AG10803 (cell line): ENCODE results near the gene TRAPPC4.

Experiments used
- DNase-seq: peaks from one replicate; pipeline ENCODE4 v3.0.0; 2010; ENCODE audit warnings: low read depth
- H3K4me3 ChIP-seq: 2 replicates; pipeline ENCODE4 v1.5.1; 2011; ENCODE audit warnings: mild to moderate bottlenecking, low read length, control low read depth
- TF ChIP-seq, protein P1 (sequence below): conservative IDR thresholded peaks from 2 replicates; pipeline ENCODE4 v1.5.1; 2011; ENCODE audit warnings: mild to moderate bottlenecking, low read length, control low read depth, inconsistent platforms

The TRAPPC4 gene

DNA sequence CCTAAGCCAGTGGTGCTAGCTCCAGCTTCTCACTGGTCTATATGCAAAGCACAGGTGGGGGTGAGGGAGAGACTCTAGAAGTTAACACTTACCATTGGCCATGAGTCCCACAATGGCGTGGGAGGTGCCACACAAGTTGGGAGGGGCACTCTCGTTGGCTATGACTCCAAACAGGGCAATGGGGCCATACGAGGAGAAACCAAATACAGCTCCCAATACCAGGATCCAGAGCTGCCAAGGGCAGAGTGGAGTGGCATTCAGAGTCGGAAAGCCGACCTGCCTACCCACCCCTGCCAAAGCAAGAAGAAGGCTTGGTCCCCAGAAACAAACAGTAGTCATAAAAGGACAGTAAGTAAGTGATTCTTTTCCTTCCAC, 6.5 kb downstream of the TRAPPC4 start:
- TF ChIP-seq, protein P1, sequence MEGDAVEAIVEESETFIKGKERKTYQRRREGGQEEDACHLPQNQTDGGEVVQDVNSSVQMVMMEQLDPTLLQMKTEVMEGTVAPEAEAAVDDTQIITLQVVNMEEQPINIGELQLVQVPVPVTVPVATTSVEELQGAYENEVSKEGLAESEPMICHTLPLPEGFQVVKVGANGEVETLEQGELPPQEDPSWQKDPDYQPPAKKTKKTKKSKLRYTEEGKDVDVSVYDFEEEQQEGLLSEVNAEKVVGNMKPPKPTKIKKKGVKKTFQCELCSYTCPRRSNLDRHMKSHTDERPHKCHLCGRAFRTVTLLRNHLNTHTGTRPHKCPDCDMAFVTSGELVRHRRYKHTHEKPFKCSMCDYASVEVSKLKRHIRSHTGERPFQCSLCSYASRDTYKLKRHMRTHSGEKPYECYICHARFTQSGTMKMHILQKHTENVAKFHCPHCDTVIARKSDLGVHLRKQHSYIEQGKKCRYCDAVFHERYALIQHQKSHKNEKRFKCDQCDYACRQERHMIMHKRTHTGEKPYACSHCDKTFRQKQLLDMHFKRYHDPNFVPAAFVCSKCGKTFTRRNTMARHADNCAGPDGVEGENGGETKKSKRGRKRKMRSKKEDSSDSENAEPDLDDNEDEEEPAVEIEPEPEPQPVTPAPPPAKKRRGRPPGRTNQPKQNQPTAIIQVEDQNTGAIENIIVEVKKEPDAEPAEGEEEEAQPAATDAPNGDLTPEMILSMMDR: no peak
- no peak overlapping the region for H3K4me3 ChIP-seq
- no peak for DNase-seq

GRCh38 chr11:119025541-119025940, 7.0 kb downstream of the TRAPPC4 start:
- DNase-seq: no peak
- TF ChIP-seq, protein P1: no peak
- H3K4me3 ChIP-seq: no peak overlapping the region

GRCh38 chr11:119025978-119026766, 7.6 kb downstream of the TRAPPC4 start:
- H3K4me3 ChIP-seq: no peak overlapping the region
- no peak for DNase-seq
- TF ChIP-seq, protein P1: no peak

- H3K4me3 ChIP-seq: no peak overlapping the region
These were observed 8.4 kb downstream of the TRAPPC4 start for GRCh38 chr11:119026970-119027369.

DNA sequence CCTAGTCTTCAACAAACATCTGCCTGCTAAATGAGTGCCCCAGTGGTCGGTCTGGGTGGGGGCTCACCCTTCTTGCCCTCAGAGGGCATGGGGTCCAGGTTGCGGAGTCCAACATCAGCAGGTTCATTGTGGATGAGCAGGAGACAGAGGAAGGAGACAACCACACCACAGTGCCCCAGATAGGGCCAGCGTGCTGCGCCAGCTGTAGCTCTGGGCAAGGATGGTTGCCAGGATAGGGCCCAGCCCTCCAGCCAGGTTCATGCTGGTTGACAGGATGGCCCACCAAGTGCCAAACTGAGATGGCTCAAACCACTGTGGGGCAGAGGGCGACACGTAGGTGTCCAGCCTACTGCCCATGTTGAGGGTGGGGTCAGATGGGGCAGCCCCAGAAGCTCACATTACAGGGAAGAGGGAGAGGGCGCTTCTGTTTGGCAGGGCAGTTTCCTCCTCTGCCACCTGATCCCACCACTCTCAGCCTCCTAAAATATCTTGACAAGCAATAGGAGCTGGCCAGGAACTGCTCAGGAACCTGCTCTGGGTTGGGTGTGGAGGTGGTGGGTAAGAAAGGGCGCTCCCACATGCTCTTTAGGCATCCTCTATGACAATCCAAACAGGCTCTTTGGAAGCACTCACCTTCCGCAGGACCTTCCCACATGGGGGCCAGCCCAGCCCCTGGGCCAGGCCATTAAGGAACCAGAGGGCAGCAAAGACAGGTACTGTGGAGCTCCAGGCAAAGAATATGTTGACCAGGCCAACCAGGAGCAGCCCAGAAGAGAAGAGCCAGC, 9.2 kb downstream of the TRAPPC4 start:
- no peak for DNase-seq
- TF ChIP-seq, protein P1: no peak
- H3K4me3 ChIP-seq: no peak overlapping the region

More at GRCh38 chr11:119026970-119027369, 8.4 kb downstream of the TRAPPC4 start:
- no peak for DNase-seq
- TF ChIP-seq, protein P1: no peak

DNA sequence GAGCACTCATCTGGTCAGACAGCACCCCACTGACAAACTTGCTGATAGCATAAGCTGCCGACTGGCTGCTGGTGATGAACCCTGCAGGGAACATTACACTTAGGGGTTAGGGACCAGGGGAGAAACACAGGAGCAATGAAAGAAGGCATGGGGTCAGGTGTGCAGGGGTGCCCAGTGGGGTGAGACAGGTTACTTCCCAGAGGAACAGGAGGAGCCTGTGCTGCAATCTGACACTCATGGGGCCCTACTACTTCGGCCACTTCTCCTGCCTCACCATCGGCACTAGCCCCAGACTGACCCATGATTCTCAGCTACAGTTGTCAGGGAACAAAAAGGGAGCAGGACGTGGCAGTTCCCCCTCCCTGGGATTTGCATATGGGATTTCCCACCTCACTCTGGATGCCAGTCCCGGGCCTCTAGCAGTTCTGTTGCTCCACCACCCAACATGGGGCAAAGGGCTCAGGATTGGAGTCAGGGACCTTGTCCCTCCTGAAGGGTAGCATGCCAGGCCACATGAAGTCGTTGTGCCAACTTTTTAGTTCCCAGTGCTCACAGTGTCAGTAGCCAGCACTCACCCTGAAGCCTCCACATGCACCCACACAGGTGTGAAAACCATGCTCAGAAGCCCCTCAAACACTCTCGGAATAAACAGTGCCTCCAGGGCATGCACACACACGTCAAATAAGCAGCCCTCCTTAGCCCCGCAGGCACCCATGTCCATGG, 9.9 kb downstream of the TRAPPC4 start:
- TF ChIP-seq, protein P1: no peak
- DNase-seq: no peak
- H3K4me3 ChIP-seq: no peak overlapping the region

- TF ChIP-seq, protein P1: no peak
- DNase-seq: no peak
- no peak overlapping the region for H3K4me3 ChIP-seq
These were observed 10.4 kb downstream of the TRAPPC4 start for GRCh38 chr11:119029069-119029339.
